ENCODE results near the gene KHK.

KHK gene

DNA sequence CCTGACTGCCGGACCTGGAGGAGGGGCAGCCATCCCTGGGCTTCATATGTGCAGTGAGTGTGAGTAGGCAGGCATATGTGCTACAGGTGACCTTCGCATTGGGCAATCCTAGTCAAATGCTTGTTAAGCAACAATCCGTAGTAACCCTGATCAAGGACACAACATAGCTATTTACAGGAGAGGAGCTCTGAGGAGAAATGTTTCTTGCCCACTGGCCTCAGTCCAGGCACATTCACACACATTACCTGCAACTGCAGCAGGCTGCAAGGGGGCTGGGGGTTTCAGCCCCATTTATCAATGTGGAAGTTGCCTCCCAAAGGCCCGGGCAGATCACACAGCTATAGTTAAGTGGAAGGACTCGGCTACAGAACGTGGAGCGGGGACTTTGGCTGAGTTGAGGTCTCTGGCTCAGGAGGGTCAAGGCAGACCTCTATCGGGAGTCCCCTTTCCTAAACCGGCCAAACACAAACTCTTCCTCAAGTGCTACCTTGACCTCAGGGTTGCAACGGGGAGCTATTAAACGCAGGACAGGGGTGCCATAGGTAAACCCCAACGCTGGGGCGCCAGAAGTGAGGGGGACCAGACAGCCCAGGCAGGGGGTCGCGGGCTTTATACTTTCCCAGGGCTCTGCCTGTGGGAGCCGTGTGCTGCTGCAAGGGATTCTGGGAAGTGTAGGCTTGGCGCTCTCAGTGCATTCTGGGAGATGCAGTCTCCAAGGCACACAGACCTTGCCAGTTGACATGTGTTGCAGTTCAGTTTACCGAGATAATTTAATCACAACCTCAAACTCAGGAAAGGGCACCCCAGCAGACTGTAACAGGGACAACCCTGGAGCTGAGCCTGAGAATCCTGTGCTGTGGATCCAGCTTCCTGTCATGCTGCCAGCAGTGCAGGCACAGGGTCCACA, 9.4 kb downstream of the KHK start:
- Histone ChIP-seq H3K4me3 (ENCODE audit: insufficient read length, low read depth) (no peak overlapping the region), H3K27me3 (ENCODE audit: insufficient read depth, insufficient read length) (no peaks in the 10 kb centered on the region), H3K36me3 (ENCODE audit: insufficient read depth, insufficient read length, low read length) (no peaks in the 10 kb centered on the region), H3K9me3 (ENCODE audit: insufficient read depth, low read length) (no peaks in the 10 kb centered on the region), H3K9ac (ENCODE audit: insufficient read length, low read depth) (no peak overlapping the region), H3K4me1 (ENCODE audit: insufficient read depth, insufficient read length) (peaks cover 11% of the 10 kb centered on the region)
- TF ChIP-seq SUZ12 (IDR thresholded peaks at IDR 0.05; ENCODE audit: extremely low read depth, insufficient read depth, insufficient read length), result no peak
- no peak for TF ChIP-seq YY1 (IDR thresholded peaks at IDR 0.05; ENCODE audit: insufficient read depth, insufficient read length)
- TF ChIP-seq ZNF274 (IDR thresholded peaks at IDR 0.05; ENCODE audit: low read depth, low read length), result no peak
- no peak for DNase-seq (ENCODE audit: low read depth, low spot score)

DNA sequence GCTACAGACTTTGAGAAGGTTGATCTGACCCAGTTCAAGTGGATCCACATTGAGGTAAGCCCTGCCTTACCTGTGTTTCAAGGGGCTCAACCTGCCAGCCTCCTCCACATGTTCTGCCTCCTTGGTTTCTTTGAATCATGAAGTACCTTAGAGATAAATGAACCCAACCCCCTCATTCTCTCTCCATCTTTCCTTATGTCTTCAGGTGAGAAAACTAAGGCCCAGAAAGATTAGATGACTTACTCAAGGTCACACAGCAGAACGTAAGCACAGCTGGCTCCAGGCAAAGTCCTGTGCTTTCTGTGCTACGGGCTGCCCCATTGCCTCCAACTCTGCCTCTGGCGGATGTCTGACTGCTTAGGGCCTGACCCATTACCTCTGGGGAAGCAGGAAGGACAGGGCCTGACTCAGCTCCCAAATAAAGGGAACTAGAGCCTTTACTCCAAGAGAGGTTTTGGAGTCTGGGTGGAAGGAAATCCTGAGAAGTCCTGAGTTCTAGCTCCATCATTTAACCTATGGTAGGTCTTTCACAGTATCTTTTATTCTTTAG, 10.3 kb downstream of the KHK start:
- H3K27me3 ChIP-seq (ENCODE audit: insufficient read depth, insufficient read length), result no peaks in the 10 kb centered on the region
- DNase-seq (ENCODE audit: low read depth, low spot score), result no peak
- no peaks in the 10 kb centered on the region for H3K36me3 ChIP-seq (ENCODE audit: insufficient read depth, insufficient read length, low read length)
- H3K9ac ChIP-seq (ENCODE audit: insufficient read length, low read depth), result no peak overlapping the region
- TF ChIP-seq SUZ12 (IDR thresholded peaks at IDR 0.05; ENCODE audit: extremely low read depth, insufficient read depth, insufficient read length), result no peak
- TF ChIP-seq ZNF274 (IDR thresholded peaks at IDR 0.05; ENCODE audit: low read depth, low read length), result no peak
- TF ChIP-seq YY1 (IDR thresholded peaks at IDR 0.05; ENCODE audit: insufficient read depth, insufficient read length), result no peak
- H3K4me1 ChIP-seq (ENCODE audit: insufficient read depth, insufficient read length), result peaks cover 13% of the 10 kb centered on the region
- H3K9me3 ChIP-seq (ENCODE audit: insufficient read depth, low read length), result no peaks in the 10 kb centered on the region
- no peak overlapping the region for H3K4me3 ChIP-seq (ENCODE audit: insufficient read length, low read depth)

DNA sequence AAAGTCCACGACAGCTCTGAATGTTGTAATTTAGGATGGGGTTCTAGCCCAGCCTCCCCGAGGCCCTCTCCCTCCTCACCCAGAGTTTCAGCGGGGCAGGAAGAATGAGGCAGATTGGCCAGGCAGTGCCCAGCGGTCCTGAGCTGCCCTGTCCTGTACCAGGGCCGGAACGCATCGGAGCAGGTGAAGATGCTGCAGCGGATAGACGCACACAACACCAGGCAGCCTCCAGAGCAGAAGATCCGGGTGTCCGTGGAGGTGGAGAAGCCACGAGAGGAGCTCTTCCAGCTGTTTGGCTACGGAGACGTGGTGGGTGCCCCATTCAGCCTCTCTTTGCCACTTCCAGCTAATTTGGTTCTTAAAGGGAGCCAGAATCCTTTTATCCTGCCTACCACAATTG, 10.8 kb downstream of the KHK start:
- no peaks in the 10 kb centered on the region for H3K27me3 ChIP-seq (ENCODE audit: insufficient read depth, insufficient read length)

DNA sequence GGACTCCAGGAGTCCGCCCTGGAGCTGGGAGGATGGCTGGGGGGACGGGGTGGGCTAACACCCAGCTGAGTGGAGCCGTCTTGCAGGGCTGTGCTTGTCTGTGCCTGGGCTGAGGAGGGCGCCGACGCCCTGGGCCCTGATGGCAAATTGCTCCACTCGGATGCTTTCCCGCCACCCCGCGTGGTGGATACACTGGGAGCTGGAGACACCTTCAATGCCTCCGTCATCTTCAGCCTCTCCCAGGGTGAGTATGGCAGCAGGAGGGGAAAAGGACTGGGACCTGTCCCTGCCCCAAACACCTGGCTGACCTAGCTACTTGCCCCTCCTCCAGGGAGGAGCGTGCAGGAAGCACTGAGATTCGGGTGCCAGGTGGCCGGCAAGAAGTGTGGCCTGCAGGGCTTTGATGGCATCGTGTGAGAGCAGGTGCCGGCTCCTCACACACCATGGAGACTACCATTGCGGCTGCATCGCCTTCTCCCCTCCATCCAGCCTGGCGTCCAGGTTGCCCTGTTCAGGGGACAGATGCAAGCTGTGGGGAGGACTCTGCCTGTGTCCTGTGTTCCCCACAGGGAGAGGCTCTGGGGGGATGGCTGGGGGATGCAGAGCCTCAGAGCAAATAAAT, 12.9 kb downstream of the KHK start:
- Histone ChIP-seq H3K36me3 (ENCODE audit: insufficient read depth, insufficient read length, low read length) (no peaks in the 10 kb centered on the region), H3K9ac (ENCODE audit: insufficient read length, low read depth) (no peak overlapping the region), H3K4me1 (ENCODE audit: insufficient read depth, insufficient read length) (peaks cover 9% of the 10 kb centered on the region), H3K9me3 (ENCODE audit: insufficient read depth, low read length) (no peaks in the 10 kb centered on the region), H3K4me3 (ENCODE audit: insufficient read length, low read depth) (no peak overlapping the region), H3K27me3 (ENCODE audit: insufficient read depth, insufficient read length) (no peaks in the 10 kb centered on the region)
- no peak for TF ChIP-seq SUZ12 (IDR thresholded peaks at IDR 0.05; ENCODE audit: extremely low read depth, insufficient read depth, insufficient read length)
- no peak for TF ChIP-seq ZNF274 (IDR thresholded peaks at IDR 0.05; ENCODE audit: low read depth, low read length)
- no peak for TF ChIP-seq YY1 (IDR thresholded peaks at IDR 0.05; ENCODE audit: insufficient read depth, insufficient read length)
- no peak for DNase-seq (ENCODE audit: low read depth, low spot score)

More for the DNA sequence above, 10.8 kb downstream of the KHK start:
- TF ChIP-seq ZNF274 (IDR thresholded peaks at IDR 0.05; ENCODE audit: low read depth, low read length), result no peak
- TF ChIP-seq SUZ12 (IDR thresholded peaks at IDR 0.05; ENCODE audit: extremely low read depth, insufficient read depth, insufficient read length), result no peak
- TF ChIP-seq YY1 (IDR thresholded peaks at IDR 0.05; ENCODE audit: insufficient read depth, insufficient read length), result no peak
- DNase-seq (ENCODE audit: low read depth, low spot score), result no peak
- Histone ChIP-seq H3K4me1 (ENCODE audit: insufficient read depth, insufficient read length) (peaks cover 15% of the 10 kb centered on the region), H3K9ac (ENCODE audit: insufficient read length, low read depth) (no peak overlapping the region), H3K36me3 (ENCODE audit: insufficient read depth, insufficient read length, low read length) (no peaks in the 10 kb centered on the region), H3K9me3 (ENCODE audit: insufficient read depth, low read length) (no peaks in the 10 kb centered on the region), H3K4me3 (ENCODE audit: insufficient read length, low read depth) (no peak overlapping the region)

DNA sequence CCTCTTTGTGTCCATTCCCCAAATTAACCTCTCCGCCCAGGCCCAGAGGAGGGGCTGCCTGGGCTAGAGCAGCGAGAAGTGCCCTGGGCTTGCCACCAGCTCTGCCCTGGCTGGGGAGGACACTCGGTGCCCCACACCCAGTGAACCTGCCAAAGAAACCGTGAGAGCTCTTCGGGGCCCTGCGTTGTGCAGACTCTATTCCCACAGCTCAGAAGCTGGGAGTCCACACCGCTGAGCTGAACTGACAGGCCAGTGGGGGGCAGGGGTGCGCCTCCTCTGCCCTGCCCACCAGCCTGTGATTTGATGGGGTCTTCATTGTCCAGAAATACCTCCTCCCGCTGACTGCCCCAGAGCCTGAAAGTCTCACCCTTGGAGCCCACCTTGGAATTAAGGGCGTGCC, 13.5 kb downstream of the KHK start:
- Histone ChIP-seq H3K9ac (ENCODE audit: insufficient read length, low read depth) (no peak overlapping the region), H3K4me1 (ENCODE audit: insufficient read depth, insufficient read length) (peaks cover 9% of the 10 kb centered on the region), H3K36me3 (ENCODE audit: insufficient read depth, insufficient read length, low read length) (no peaks in the 10 kb centered on the region), H3K9me3 (ENCODE audit: insufficient read depth, low read length) (no peaks in the 10 kb centered on the region), H3K27me3 (ENCODE audit: insufficient read depth, insufficient read length) (no peaks in the 10 kb centered on the region), H3K4me3 (ENCODE audit: insufficient read length, low read depth) (no peak overlapping the region)
- DNase-seq (ENCODE audit: low read depth, low spot score), result no peak
- no peak for TF ChIP-seq YY1 (IDR thresholded peaks at IDR 0.05; ENCODE audit: insufficient read depth, insufficient read length)
- no peak for TF ChIP-seq SUZ12 (IDR thresholded peaks at IDR 0.05; ENCODE audit: extremely low read depth, insufficient read depth, insufficient read length)
- TF ChIP-seq ZNF274 (IDR thresholded peaks at IDR 0.05; ENCODE audit: low read depth, low read length), result no peak

DNA sequence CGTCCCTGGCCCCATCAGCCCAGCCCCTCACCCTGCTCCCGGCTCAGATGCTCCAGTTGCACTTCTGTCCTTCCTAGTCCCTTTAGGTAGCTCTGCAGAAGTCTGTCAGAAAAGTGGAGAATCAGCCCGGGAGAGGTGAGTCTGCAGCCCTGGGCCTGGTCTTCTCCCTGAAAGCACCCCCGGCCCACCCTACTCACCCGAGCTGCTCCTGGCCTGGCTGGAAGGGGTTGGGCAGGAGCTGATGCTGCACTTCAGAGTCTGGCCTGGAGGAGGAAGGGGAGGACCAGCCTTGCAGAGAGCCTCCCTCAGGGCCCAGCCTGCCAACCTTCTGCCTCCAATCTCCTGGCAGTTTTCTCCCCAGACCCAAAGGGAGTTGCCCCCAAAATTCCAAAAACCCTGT, 15.8 kb downstream of the KHK start:
- Histone ChIP-seq H3K4me3 (ENCODE audit: insufficient read length, low read depth) (no peak overlapping the region), H3K36me3 (ENCODE audit: insufficient read depth, insufficient read length, low read length) (no peaks in the 10 kb centered on the region), H3K9me3 (ENCODE audit: insufficient read depth, low read length) (no peaks in the 10 kb centered on the region), H3K9ac (ENCODE audit: insufficient read length, low read depth) (no peak overlapping the region), H3K4me1 (ENCODE audit: insufficient read depth, insufficient read length) (peaks cover 6% of the 10 kb centered on the region), H3K27me3 (ENCODE audit: insufficient read depth, insufficient read length) (no peaks in the 10 kb centered on the region)
- DNase-seq (ENCODE audit: low read depth, low spot score), result no peak
- TF ChIP-seq YY1 (IDR thresholded peaks at IDR 0.05; ENCODE audit: insufficient read depth, insufficient read length) (no peak), SUZ12 (IDR thresholded peaks at IDR 0.05; ENCODE audit: extremely low read depth, insufficient read depth, insufficient read length) (no peak), ZNF274 (IDR thresholded peaks at IDR 0.05; ENCODE audit: low read depth, low read length) (no peak)

DNA sequence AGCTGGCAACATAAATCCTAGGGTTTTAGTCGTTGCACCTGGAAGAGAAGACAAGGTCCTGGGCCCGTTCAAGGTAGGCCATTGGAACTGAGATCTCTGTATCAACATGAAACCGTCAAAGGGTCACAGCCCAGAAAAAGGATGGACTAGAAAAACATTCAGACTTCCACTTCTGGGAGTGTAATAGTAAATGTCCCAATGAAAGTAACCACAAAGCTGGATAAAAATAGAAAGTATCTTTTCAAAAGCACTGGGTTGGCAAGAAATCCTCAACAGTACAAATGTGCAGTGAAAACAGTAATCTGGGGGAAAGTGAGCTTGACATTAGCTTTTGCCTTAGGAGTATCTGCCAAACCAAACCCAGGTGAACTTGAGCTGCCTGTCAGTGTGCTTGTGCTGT, 19.4 kb downstream of the KHK start:
- Histone ChIP-seq H3K9me3 (ENCODE audit: insufficient read depth, low read length) (no peaks in the 10 kb centered on the region), H3K4me3 (ENCODE audit: insufficient read length, low read depth) (no peak overlapping the region), H3K27me3 (ENCODE audit: insufficient read depth, insufficient read length) (no peaks in the 10 kb centered on the region), H3K4me1 (ENCODE audit: insufficient read depth, insufficient read length) (peaks cover 4% of the 10 kb centered on the region), H3K9ac (ENCODE audit: insufficient read length, low read depth) (no peak overlapping the region), H3K36me3 (ENCODE audit: insufficient read depth, insufficient read length, low read length) (no peaks in the 10 kb centered on the region)
- TF ChIP-seq YY1 (IDR thresholded peaks at IDR 0.05; ENCODE audit: insufficient read depth, insufficient read length) (no peak), SUZ12 (IDR thresholded peaks at IDR 0.05; ENCODE audit: extremely low read depth, insufficient read depth, insufficient read length) (no peak), ZNF274 (IDR thresholded peaks at IDR 0.05; ENCODE audit: low read depth, low read length) (no peak)
- no peak for DNase-seq (ENCODE audit: low read depth, low spot score)
